ENCODE measurements around the gene C12orf75.

Gene C12orf75

GRCh38 chr12:105357162-105357691, 26.7 kb downstream of the C12orf75 start:
- no peak overlapping the region for H2AFZ ChIP-seq (ENCODE audit: insufficient read depth, low read length, poor library complexity)
- no peak overlapping the region for H4K91ac ChIP-seq (ENCODE audit: low read depth, low read length)
- no peak overlapping the region for H2AK5ac ChIP-seq (ENCODE audit: low read length)
- H3K27me3 ChIP-seq (ENCODE audit: insufficient read depth, low read length), result no peaks in the 10 kb centered on the region
- H3K79me1 ChIP-seq (ENCODE audit: low read length), result peaks cover 5% of the 10 kb centered on the region
- H3K23ac ChIP-seq (ENCODE audit: low read length), result no peak overlapping the region
- no peak overlapping the region for H4K8ac ChIP-seq (ENCODE audit: low read depth, low read length)
- no peak overlapping the region for H3K9ac ChIP-seq (ENCODE audit: low read length)
- H3K36me3 ChIP-seq (ENCODE audit: control insufficient read depth in 1 of 2, insufficient read depth in 2 of 2, low read length in 2 of 2), result peaks cover 6 to 11% of the 10 kb centered on the region in 2 experiments
- peak in 1 of 2 donors; percentile 29 for DNase-seq
- H4K12ac ChIP-seq (ENCODE audit: low read depth, low read length), result no peak overlapping the region
- H2BK5ac ChIP-seq (ENCODE audit: low read depth, low read length, poor library complexity), result no peak overlapping the region
- no peaks in the 10 kb centered on the region for H3K9me3 ChIP-seq (ENCODE audit: insufficient read depth, low read depth, low read length)
- no peak overlapping the region for H2BK12ac ChIP-seq (ENCODE audit: low read length)
- no peak overlapping the region for H3K4ac ChIP-seq (ENCODE audit: low read depth, low read length)
- WGBS (ENCODE audit: extremely low coverage, insufficient coverage, insufficient read length), result no CpG with 5 or more reads among the region's 6 CpGs
- peaks cover 9 to 10% of the 10 kb centered on the region in 2 experiments for H3K4me1 ChIP-seq (ENCODE audit: control insufficient read depth in 1 of 2, insufficient read depth in 2 of 2, low read length in 2 of 2)
- no peak overlapping the region for H3K4me3 ChIP-seq (ENCODE audit: low read depth, low read length)
- H2BK120ac ChIP-seq (ENCODE audit: insufficient read depth, low read length, poor library complexity), result no peak overlapping the region
- peak overlapping the region; percentile 65 for H3K27ac ChIP-seq (ENCODE audit: low read depth, low read length)
- H3K18ac ChIP-seq (ENCODE audit: low read length), result no peak overlapping the region
- H3K14ac ChIP-seq (ENCODE audit: low read length), result no peak overlapping the region
- H3K4me2 ChIP-seq (ENCODE audit: low read length), result no peak overlapping the region
- H3K79me2 ChIP-seq (ENCODE audit: control insufficient read depth, insufficient read depth, low read length, poor library complexity), result peaks cover 2% of the 10 kb centered on the region

- Histone ChIP-seq H3K27ac (ENCODE audit: low read depth, low read length) (no peak overlapping the region), H3K23ac (ENCODE audit: low read length) (no peak overlapping the region), H3K14ac (ENCODE audit: low read length) (no peak overlapping the region), H2BK5ac (ENCODE audit: low read depth, low read length, poor library complexity) (no peak overlapping the region), H4K12ac (ENCODE audit: low read depth, low read length) (no peak overlapping the region), H3K4me2 (ENCODE audit: low read length) (no peak overlapping the region), H3K4me1 (ENCODE audit: control insufficient read depth in 1 of 2, insufficient read depth in 2 of 2, low read length in 2 of 2) (peaks cover 9 to 10% of the 10 kb centered on the region in 2 experiments), H2AFZ (ENCODE audit: insufficient read depth, low read length, poor library complexity) (no peak overlapping the region), H3K9me3 (ENCODE audit: insufficient read depth, low read depth, low read length) (no peaks in the 10 kb centered on the region), H3K4ac (ENCODE audit: low read depth, low read length) (no peak overlapping the region), H2BK120ac (ENCODE audit: insufficient read depth, low read length, poor library complexity) (no peak overlapping the region), H3K18ac (ENCODE audit: low read length) (peak overlapping the region; percentile 46), H3K27me3 (ENCODE audit: insufficient read depth, low read length) (no peaks in the 10 kb centered on the region), H3K79me2 (ENCODE audit: control insufficient read depth, insufficient read depth, low read length, poor library complexity) (peaks cover 2% of the 10 kb centered on the region), H4K8ac (ENCODE audit: low read depth, low read length) (no peak overlapping the region), H4K91ac (ENCODE audit: low read depth, low read length) (no peak overlapping the region), H2AK5ac (ENCODE audit: low read length) (no peak overlapping the region), H2BK12ac (ENCODE audit: low read length) (no peak overlapping the region), H3K79me1 (ENCODE audit: low read length) (peaks cover 5% of the 10 kb centered on the region), H3K4me3 (ENCODE audit: low read depth, low read length) (no peak overlapping the region), H3K36me3 (ENCODE audit: control insufficient read depth in 1 of 2, insufficient read depth in 2 of 2, low read length in 2 of 2) (peaks cover 6 to 11% of the 10 kb centered on the region in 2 experiments), H3K9ac (ENCODE audit: low read length) (no peak overlapping the region)
- WGBS (ENCODE audit: extremely low coverage, insufficient coverage, insufficient read length), result no CpG with 5 or more reads among the region's 7 CpGs
- DNase-seq, result no peak
These were observed 28.3 kb downstream of the C12orf75 start for GRCh38 chr12:105358789-105359188.

GRCh38 chr12:105359856-105360255, 29.4 kb downstream of the C12orf75 start:
- H2BK5ac ChIP-seq (ENCODE audit: low read depth, low read length, poor library complexity), result no peak overlapping the region
- no peak overlapping the region for H4K8ac ChIP-seq (ENCODE audit: low read depth, low read length)
- no peak overlapping the region for H3K4me2 ChIP-seq (ENCODE audit: low read length)
- H3K9me3 ChIP-seq (ENCODE audit: insufficient read depth, low read depth, low read length), result no peaks in the 10 kb centered on the region
- peaks cover 9 to 10% of the 10 kb centered on the region in 2 experiments for H3K4me1 ChIP-seq (ENCODE audit: control insufficient read depth in 1 of 2, insufficient read depth in 2 of 2, low read length in 2 of 2)
- no peak overlapping the region for H2AFZ ChIP-seq (ENCODE audit: insufficient read depth, low read length, poor library complexity)
- H4K91ac ChIP-seq (ENCODE audit: low read depth, low read length), result no peak overlapping the region
- peak overlapping the region; percentile 33 for H3K4ac ChIP-seq (ENCODE audit: low read depth, low read length)
- H3K23ac ChIP-seq (ENCODE audit: low read length), result no peak overlapping the region
- H3K79me2 ChIP-seq (ENCODE audit: control insufficient read depth, insufficient read depth, low read length, poor library complexity), result peaks cover 2% of the 10 kb centered on the region
- no peak overlapping the region for H3K14ac ChIP-seq (ENCODE audit: low read length)
- no peak overlapping the region for H3K9ac ChIP-seq (ENCODE audit: low read length)
- no peak overlapping the region for H2BK12ac ChIP-seq (ENCODE audit: low read length)
- H4K12ac ChIP-seq (ENCODE audit: low read depth, low read length), result no peak overlapping the region
- H3K36me3 ChIP-seq (ENCODE audit: control insufficient read depth in 1 of 2, insufficient read depth in 2 of 2, low read length in 2 of 2), result peaks cover 6 to 11% of the 10 kb centered on the region in 2 experiments
- WGBS (ENCODE audit: extremely low coverage, insufficient coverage, insufficient read length), result no CpG with 5 or more reads among the region's 1 CpG
- no peak overlapping the region for H3K18ac ChIP-seq (ENCODE audit: low read length)
- no peak for DNase-seq
- no peaks in the 10 kb centered on the region for H3K27me3 ChIP-seq (ENCODE audit: insufficient read depth, low read length)
- no peak overlapping the region for H2BK120ac ChIP-seq (ENCODE audit: insufficient read depth, low read length, poor library complexity)
- H3K4me3 ChIP-seq (ENCODE audit: low read depth, low read length), result no peak overlapping the region
- peaks cover 5% of the 10 kb centered on the region for H3K79me1 ChIP-seq (ENCODE audit: low read length)
- H3K27ac ChIP-seq (ENCODE audit: low read depth, low read length), result no peak overlapping the region
- no peak overlapping the region for H2AK5ac ChIP-seq (ENCODE audit: low read length)

GRCh38 chr12:105363890-105364289, 33.4 kb downstream of the C12orf75 start:
- Histone ChIP-seq H3K36me3 (ENCODE audit: control insufficient read depth in 1 of 2, insufficient read depth in 2 of 2, low read length in 2 of 2) (peaks cover 6 to 11% of the 10 kb centered on the region in 2 experiments), H4K91ac (ENCODE audit: low read depth, low read length) (no peak overlapping the region), H4K12ac (ENCODE audit: low read depth, low read length) (no peak overlapping the region), H3K4me1 (ENCODE audit: control insufficient read depth in 1 of 2, insufficient read depth in 2 of 2, low read length in 2 of 2) (peaks cover 0 to 3% of the 10 kb centered on the region in 2 experiments), H3K9ac (ENCODE audit: low read length) (no peak overlapping the region), H3K79me2 (ENCODE audit: control insufficient read depth, insufficient read depth, low read length, poor library complexity) (peaks cover 2% of the 10 kb centered on the region), H3K14ac (ENCODE audit: low read length) (no peak overlapping the region), H3K27ac (ENCODE audit: low read depth, low read length) (no peak overlapping the region), H2AFZ (ENCODE audit: insufficient read depth, low read length, poor library complexity) (no peak overlapping the region), H2AK5ac (ENCODE audit: low read length) (no peak overlapping the region), H4K8ac (ENCODE audit: low read depth, low read length) (no peak overlapping the region), H3K23ac (ENCODE audit: low read length) (no peak overlapping the region), H3K9me3 (ENCODE audit: insufficient read depth, low read depth, low read length) (no peaks in the 10 kb centered on the region), H3K18ac (ENCODE audit: low read length) (no peak overlapping the region), H3K4me2 (ENCODE audit: low read length) (no peak overlapping the region), H2BK5ac (ENCODE audit: low read depth, low read length, poor library complexity) (no peak overlapping the region), H2BK120ac (ENCODE audit: insufficient read depth, low read length, poor library complexity) (no peak overlapping the region), H3K79me1 (ENCODE audit: low read length) (no peaks in the 10 kb centered on the region), H3K4ac (ENCODE audit: low read depth, low read length) (no peak overlapping the region), H3K4me3 (ENCODE audit: low read depth, low read length) (no peak overlapping the region), H3K27me3 (ENCODE audit: insufficient read depth, low read length) (no peaks in the 10 kb centered on the region), H2BK12ac (ENCODE audit: low read length) (no peak overlapping the region)
- DNase-seq, result no peak
- no CpG with 5 or more reads among the region's 3 CpGs for WGBS (ENCODE audit: extremely low coverage, insufficient coverage, insufficient read length)
